Measurements from ENCODE around the gene LCE7A.

Gene LCE7A

DNA sequence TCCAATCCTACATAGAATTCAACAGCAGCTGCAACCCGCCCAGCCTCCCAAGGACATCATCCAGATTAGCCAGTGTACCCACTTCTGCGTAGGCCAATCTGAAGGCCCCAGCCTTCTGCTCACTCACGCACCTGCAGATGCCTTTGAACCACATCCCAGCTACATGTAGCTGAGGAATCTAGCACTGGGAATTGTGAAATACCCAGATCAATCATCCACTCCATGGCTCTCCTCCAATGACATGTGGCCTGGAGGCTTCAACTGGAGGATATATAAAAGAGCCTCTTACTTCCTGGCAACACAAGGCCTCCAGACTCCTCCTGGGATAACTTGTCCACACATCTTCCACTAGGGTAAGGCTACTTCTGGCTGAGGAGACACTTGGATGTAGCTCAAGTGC, 17.2 kb upstream of the LCE7A start, which contains the start of gene LCE6A:
Gene LCE6A (plus strand): TSS at position 301 of the 400 bp plus-strand sequence. CDS start 665 bp downstream, outside the sequence.
- H3K36me3 ChIP-seq (ENCODE audit: insufficient read depth), result no peaks in the 10 kb centered on the region
- no peak within 1 kb of the TSS for H3K4me2 ChIP-seq
- H3K4me3 ChIP-seq (IDR thresholded peaks at IDR 0.05; ENCODE audit: insufficient read depth, low read depth, low read length), result no peak within 1 kb of the TSS
- no peak within 1 kb of the TSS for H3K9ac ChIP-seq
- H4K20me1 ChIP-seq (ENCODE audit: insufficient read depth), result no peaks in the 10 kb centered on the region
- TF ChIP-seq CTCF (conservative IDR thresholded peaks at IDR 0.05; ENCODE audit: low read depth, low read length), result no peak
- no peak within 1 kb of the TSS for H2AFZ ChIP-seq (ENCODE audit: low read depth)
- no peak within 1 kb of the TSS for H3K27ac ChIP-seq
- H3K79me2 ChIP-seq (ENCODE audit: insufficient read depth, low read depth), result no peaks in the 10 kb centered on the region
- H3K27me3 ChIP-seq (ENCODE audit: insufficient read depth, low read depth), result no peaks in the 10 kb centered on the region
- H3K4me1 ChIP-seq (ENCODE audit: low read depth, poor library complexity, severe bottlenecking), result no peaks in the 10 kb centered on the region

DNA sequence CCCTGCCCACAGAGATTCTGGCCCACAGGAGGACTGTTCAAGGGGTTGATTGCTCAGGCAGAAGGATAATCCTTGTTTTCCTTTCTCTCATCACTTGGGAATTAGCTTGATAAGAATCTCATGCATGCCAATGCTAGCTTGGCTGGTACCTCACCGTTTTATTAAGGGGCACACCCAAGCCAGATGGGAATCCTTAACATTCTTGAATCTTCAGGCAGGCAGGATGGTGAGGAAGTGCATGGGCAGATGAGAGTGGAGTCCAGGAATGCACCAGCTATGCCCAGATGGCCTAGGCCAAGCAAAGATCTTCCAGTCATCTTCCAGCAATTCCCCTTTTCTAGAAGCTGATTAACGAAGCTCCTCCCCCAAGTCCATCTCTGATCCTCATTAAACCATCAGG, 4.1 kb upstream of the LCE7A start:
- no peak for TF ChIP-seq CTCF (conservative IDR thresholded peaks at IDR 0.05; ENCODE audit: low read depth, low read length)

DNA sequence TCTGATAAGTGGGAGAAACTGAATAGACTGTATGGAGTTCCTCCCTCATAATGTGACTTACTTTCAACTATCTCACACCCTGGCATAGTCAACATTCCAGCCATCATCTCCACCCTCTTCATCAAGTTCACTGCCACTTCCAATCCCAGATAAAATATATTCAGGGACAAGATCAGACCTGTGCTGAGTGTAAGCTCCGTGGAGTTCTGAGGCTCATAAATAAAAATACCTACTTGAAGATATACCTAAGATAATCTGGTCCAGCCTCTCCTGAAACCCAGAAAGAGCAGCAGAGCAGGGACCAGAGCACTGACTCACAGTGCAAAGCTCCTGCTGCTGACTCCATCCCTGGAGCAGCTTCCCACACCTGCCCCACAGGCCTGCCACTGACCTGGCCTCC, 1.7 kb upstream of the LCE7A start:
- Histone ChIP-seq H3K4me2 (no peak overlapping the region), H3K79me2 (ENCODE audit: insufficient read depth, low read depth) (no peaks in the 10 kb centered on the region), H3K4me1 (ENCODE audit: low read depth, poor library complexity, severe bottlenecking) (no peaks in the 10 kb centered on the region)

More for the DNA sequence above, 4.1 kb upstream of the LCE7A start:
- Histone ChIP-seq H4K20me1 (ENCODE audit: insufficient read depth) (no peaks in the 10 kb centered on the region), H3K27me3 (ENCODE audit: insufficient read depth, low read depth) (no peaks in the 10 kb centered on the region), H3K36me3 (ENCODE audit: insufficient read depth) (no peaks in the 10 kb centered on the region), H3K4me1 (ENCODE audit: low read depth, poor library complexity, severe bottlenecking) (no peaks in the 10 kb centered on the region), H3K4me3 (IDR thresholded peaks at IDR 0.05; ENCODE audit: insufficient read depth, low read depth, low read length) (no peak overlapping the region), H2AFZ (ENCODE audit: low read depth) (no peak overlapping the region), H3K4me2 (no peak overlapping the region), H3K27ac (no peak overlapping the region), H3K79me2 (ENCODE audit: insufficient read depth, low read depth) (no peaks in the 10 kb centered on the region), H3K9ac (no peak overlapping the region)

GRCh38 chr1:152860129-152860528, 333 bp downstream of the LCE7A start:
- H3K4me1 ChIP-seq (ENCODE audit: low read depth, poor library complexity, severe bottlenecking), result no peaks in the 10 kb centered on the region
- no peak for TF ChIP-seq CTCF (conservative IDR thresholded peaks at IDR 0.05; ENCODE audit: low read depth, low read length)
- no peak overlapping the region for H3K9ac ChIP-seq
- H3K79me2 ChIP-seq (ENCODE audit: insufficient read depth, low read depth), result no peaks in the 10 kb centered on the region
- no peak overlapping the region for H3K27ac ChIP-seq
- no peak overlapping the region for H3K4me3 ChIP-seq (IDR thresholded peaks at IDR 0.05; ENCODE audit: insufficient read depth, low read depth, low read length)
- no peaks in the 10 kb centered on the region for H3K36me3 ChIP-seq (ENCODE audit: insufficient read depth)
- H3K27me3 ChIP-seq (ENCODE audit: insufficient read depth, low read depth), result no peaks in the 10 kb centered on the region
- H3K4me2 ChIP-seq, result no peak overlapping the region
- H2AFZ ChIP-seq (ENCODE audit: low read depth), result no peak overlapping the region
- H4K20me1 ChIP-seq (ENCODE audit: insufficient read depth), result no peaks in the 10 kb centered on the region

More for the DNA sequence above, 1.7 kb upstream of the LCE7A start:
- Histone ChIP-seq H3K9ac (no peak overlapping the region), H4K20me1 (ENCODE audit: insufficient read depth) (no peaks in the 10 kb centered on the region), H3K36me3 (ENCODE audit: insufficient read depth) (no peaks in the 10 kb centered on the region), H3K4me3 (IDR thresholded peaks at IDR 0.05; ENCODE audit: insufficient read depth, low read depth, low read length) (no peak overlapping the region), H2AFZ (ENCODE audit: low read depth) (no peak overlapping the region), H3K27me3 (ENCODE audit: insufficient read depth, low read depth) (no peaks in the 10 kb centered on the region), H3K27ac (no peak overlapping the region)
- no peak for TF ChIP-seq CTCF (conservative IDR thresholded peaks at IDR 0.05; ENCODE audit: low read depth, low read length)
